Measurements from ENCODE around the gene COL11A2.

The COL11A2 gene

DNA sequence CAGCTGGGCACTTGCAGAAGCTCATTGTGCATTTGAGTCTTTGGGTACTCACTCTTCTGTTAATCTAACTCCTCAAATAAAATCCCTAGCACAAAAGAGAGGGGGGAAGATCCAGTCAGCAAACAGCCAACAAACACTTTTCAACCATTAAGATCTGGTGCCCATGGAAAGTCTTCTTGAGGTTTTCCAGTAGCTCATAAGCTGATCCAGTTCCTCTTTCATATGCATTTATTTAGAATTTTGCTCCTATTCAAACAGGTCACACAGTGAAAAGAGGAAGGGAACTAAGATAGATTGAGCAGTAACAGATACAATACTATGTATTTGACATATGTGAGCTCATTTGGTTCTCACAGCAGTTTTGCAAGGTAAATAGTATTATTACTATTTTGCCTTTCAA is 77.9 kb downstream of the COL11A2 start:
- DNase-seq = no peak

DNA sequence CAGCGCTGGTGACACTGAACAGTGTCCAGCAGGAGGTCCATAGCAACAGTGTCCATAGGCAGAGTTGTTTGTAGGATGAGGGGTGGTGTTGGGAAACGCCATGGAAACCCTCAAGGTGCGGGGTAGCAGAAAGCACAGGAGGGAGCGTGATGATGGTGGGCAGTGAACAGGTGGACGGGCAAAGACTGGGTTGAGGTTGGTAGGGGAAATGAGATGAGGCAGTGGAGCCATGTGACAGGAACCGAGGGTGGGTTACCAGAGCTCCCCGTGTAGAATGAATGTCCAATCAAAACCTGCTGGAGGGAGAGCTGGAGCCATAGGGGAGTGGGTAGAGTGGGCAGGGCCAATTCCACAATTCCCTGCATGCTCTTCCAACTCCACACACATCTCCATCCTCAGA is 78.5 kb downstream of the COL11A2 start:
- no peak for DNase-seq
